ENCODE results near the gene MAST4. TPM values are rescaled to one million over a fixed set of nuclear protein-coding genes. Genes with fewer than 3 reads are reported as not detected.

Gene MAST4
- total and polyA plus RNA-seq, 2 of the 13 experiments (the other 11 are each of a cell fraction or from before 2014, with no cell fraction given), result 3.4 to 3.7 TPM

DNA sequence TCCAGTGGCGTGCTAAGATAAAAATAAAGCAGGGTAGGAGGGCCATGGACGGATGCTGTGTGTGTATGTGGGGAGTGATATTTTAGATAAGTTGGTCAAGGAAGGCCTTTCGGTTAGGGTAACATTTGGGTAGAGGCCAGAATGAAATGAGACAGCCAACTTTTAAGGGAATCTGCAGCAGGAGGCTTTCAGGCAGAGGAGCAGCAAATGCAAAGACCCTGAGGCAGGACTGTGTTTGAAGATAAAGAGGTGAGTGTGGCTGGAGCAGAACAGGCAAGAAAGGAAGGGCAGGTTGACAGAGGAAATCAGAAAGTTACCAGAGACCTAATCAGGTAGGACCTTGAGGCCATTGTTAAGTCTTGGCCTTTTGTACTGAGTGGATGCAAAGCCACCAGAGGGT lies 106.2 kb downstream of the MAST4 start:
- TF ChIP-seq ZNF7 (CRISPR knock-in tag; IDR thresholded peaks at IDR 0.05), result no peak
- TF ChIP-seq PBX2 (CRISPR knock-in tag; IDR thresholded peaks at IDR 0.05), result no peak
- TF ChIP-seq ZNF296 (CRISPR knock-in tag; conservative IDR thresholded peaks at IDR 0.05), result no peak
- TF ChIP-seq ZBTB20 (CRISPR knock-in tag; IDR thresholded peaks at IDR 0.05; ENCODE audit: borderline replicate concordance, low read depth), result no peak
- ChIA-PET POLR2A (no interaction called here), CTCF (ENCODE audit: low intra/inter-chr PET ratio, low total read pairs) (no interaction called here)
- in situ Hi-C loops (cut with HindIII; ENCODE audit: extremely low pct_ligation_motif_present, low pct_unique_long_range_greater_than_20kb) (no loop called here), intact Hi-C loops (cut with micrococcal nuclease; ENCODE audit: unreplicated experiment) (no loop called here)
- no peaks in the 10 kb centered on the region for H3K9me3 ChIP-seq (ENCODE audit: low read length)
- H4K20me1 ChIP-seq (ENCODE audit: insufficient read depth, low read length), result no peaks in the 10 kb centered on the region
- WGBS (ENCODE audit: low lambda C conversion rate), result under 1% methylated on average over 3 of the region's 3 CpGs
- DNase-seq (ENCODE audit: low spot score), result no peak
- H3K4me3 ChIP-seq (replicated peaks in 1 of 3; ENCODE audit: insufficient read depth in 1 of 3, low read depth in 2 of 3, low read length in 3 of 3), result no peak overlapping the region
- no peak overlapping the region for H2AFZ ChIP-seq (ENCODE audit: low read length)
- H3K9ac ChIP-seq (ENCODE audit: insufficient read depth, low read depth, low read length), result no peak overlapping the region
- no peak for FAIRE-seq
- H3K4me2 ChIP-seq (ENCODE audit: low read depth, low read length), result no peak overlapping the region
- no peaks in the 10 kb centered on the region for H3K4me1 ChIP-seq (ENCODE audit: insufficient read depth, low read length)
- no peaks in the 10 kb centered on the region for H3K79me2 ChIP-seq (ENCODE audit: insufficient read depth, low read length)
- H3K36me3 ChIP-seq (replicated peaks in 1 of 2; ENCODE audit: control insufficient read depth in 1 of 2, insufficient read depth in 2 of 2, low read length in 2 of 2), result no peaks in the 10 kb centered on the region
- no peak overlapping the region for H3K27ac ChIP-seq (ENCODE audit: extremely low read length, insufficient read depth, low read length)
- no TSS peak for BruUV-seq (replicated peaks)
- peaks cover 0 to 3% of the 10 kb centered on the region in 2 experiments; a peak in 1 of 5 replicates for H3K27me3 ChIP-seq (ENCODE audit: control insufficient read depth in 1 of 2, insufficient read depth in 2 of 2, low read length in 2 of 2)
- no peak for ATAC-seq

- ChIA-PET POLR2A (no interaction called here), CTCF (ENCODE audit: low intra/inter-chr PET ratio, low total read pairs) (no interaction called here)
- Histone ChIP-seq H3K9me3 (ENCODE audit: low read length) (no peaks in the 10 kb centered on the region), H4K20me1 (ENCODE audit: insufficient read depth, low read length) (no peaks in the 10 kb centered on the region), H3K4me1 (ENCODE audit: insufficient read depth, low read length) (no peaks in the 10 kb centered on the region), H3K79me2 (ENCODE audit: insufficient read depth, low read length) (no peaks in the 10 kb centered on the region), H3K9ac (ENCODE audit: insufficient read depth, low read depth, low read length) (no peak overlapping the region), H3K27me3 (ENCODE audit: control insufficient read depth in 1 of 2, insufficient read depth in 2 of 2, low read length in 2 of 2) (peaks cover 0 to 3% of the 10 kb centered on the region in 2 experiments; a peak in 1 of 5 replicates), H3K4me3 (replicated peaks in 1 of 3; ENCODE audit: insufficient read depth in 1 of 3, low read depth in 2 of 3, low read length in 3 of 3) (no peak overlapping the region), H3K36me3 (replicated peaks in 1 of 2; ENCODE audit: control insufficient read depth in 1 of 2, insufficient read depth in 2 of 2, low read length in 2 of 2) (no peaks in the 10 kb centered on the region), H3K4me2 (ENCODE audit: low read depth, low read length) (no peak overlapping the region), H2AFZ (ENCODE audit: low read length) (no peak overlapping the region), H3K27ac (ENCODE audit: extremely low read length, insufficient read depth, low read length) (no peak overlapping the region)
- no peak for FAIRE-seq
- TF ChIP-seq ZFP36 (IDR thresholded peaks at IDR 0.05; ENCODE audit: borderline replicate concordance, low read depth, low read length, partially characterized antibody) (no peak), ZFP41 (CRISPR knock-in tag; IDR thresholded peaks at IDR 0.05; ENCODE audit: borderline replicate concordance) (no peak), ZNF530 (CRISPR knock-in tag; IDR thresholded peaks at IDR 0.05; ENCODE audit: low read depth) (no peak), ZNF501 (CRISPR knock-in tag; IDR thresholded peaks at IDR 0.05) (no peak), POLR2AphosphoS2 (IDR thresholded peaks at IDR 0.05; ENCODE audit: low read depth, low read length) (no peak), REXO4 (CRISPR knock-in tag; IDR thresholded peaks at IDR 0.05; ENCODE audit: borderline replicate concordance) (no peak), ARNT2 (CRISPR knock-in tag; IDR thresholded peaks at IDR 0.05; ENCODE audit: low read depth) (no peak)
- TF ChIP-seq, protein P1, sequence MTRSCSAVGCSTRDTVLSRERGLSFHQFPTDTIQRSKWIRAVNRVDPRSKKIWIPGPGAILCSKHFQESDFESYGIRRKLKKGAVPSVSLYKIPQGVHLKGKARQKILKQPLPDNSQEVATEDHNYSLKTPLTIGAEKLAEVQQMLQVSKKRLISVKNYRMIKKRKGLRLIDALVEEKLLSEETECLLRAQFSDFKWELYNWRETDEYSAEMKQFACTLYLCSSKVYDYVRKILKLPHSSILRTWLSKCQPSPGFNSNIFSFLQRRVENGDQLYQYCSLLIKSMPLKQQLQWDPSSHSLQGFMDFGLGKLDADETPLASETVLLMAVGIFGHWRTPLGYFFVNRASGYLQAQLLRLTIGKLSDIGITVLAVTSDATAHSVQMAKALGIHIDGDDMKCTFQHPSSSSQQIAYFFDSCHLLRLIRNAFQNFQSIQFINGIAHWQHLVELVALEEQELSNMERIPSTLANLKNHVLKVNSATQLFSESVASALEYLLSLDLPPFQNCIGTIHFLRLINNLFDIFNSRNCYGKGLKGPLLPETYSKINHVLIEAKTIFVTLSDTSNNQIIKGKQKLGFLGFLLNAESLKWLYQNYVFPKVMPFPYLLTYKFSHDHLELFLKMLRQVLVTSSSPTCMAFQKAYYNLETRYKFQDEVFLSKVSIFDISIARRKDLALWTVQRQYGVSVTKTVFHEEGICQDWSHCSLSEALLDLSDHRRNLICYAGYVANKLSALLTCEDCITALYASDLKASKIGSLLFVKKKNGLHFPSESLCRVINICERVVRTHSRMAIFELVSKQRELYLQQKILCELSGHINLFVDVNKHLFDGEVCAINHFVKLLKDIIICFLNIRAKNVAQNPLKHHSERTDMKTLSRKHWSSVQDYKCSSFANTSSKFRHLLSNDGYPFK (CRISPR knock-in tag; IDR thresholded peaks at IDR 0.05; ENCODE audit: borderline replicate concordance), result no peak
- TF ChIP-seq, protein P2, sequence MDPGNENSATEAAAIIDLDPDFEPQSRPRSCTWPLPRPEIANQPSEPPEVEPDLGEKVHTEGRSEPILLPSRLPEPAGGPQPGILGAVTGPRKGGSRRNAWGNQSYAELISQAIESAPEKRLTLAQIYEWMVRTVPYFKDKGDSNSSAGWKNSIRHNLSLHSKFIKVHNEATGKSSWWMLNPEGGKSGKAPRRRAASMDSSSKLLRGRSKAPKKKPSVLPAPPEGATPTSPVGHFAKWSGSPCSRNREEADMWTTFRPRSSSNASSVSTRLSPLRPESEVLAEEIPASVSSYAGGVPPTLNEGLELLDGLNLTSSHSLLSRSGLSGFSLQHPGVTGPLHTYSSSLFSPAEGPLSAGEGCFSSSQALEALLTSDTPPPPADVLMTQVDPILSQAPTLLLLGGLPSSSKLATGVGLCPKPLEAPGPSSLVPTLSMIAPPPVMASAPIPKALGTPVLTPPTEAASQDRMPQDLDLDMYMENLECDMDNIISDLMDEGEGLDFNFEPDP (CRISPR knock-in tag; conservative IDR thresholded peaks at IDR 0.05), result no peak
- in situ Hi-C loops (cut with HindIII; ENCODE audit: extremely low pct_ligation_motif_present, low pct_unique_long_range_greater_than_20kb) (no loop called here), intact Hi-C loops (cut with micrococcal nuclease; ENCODE audit: unreplicated experiment) (no loop called here)
- no peak for ATAC-seq
- DNase-seq (ENCODE audit: low spot score), result no peak
- 10% methylated on average over 3 of the region's 3 CpGs for WGBS (ENCODE audit: low lambda C conversion rate)
- no TSS peak for BruUV-seq (replicated peaks)
Measured at GRCh38 chr5:66704790-66705425, 108.7 kb downstream of the MAST4 start.

Data from HepG2 (cell line).